HepG2 (cell line): ENCODE results near the gene C3orf18. TPM values are rescaled to one million over a fixed set of nuclear protein-coding genes. Genes with fewer than 3 reads are reported as not detected.

Experiments
- ATAC-seq: fragments of 200-7000 bp; cut with Tn5 transposase; 3 replicates; pipeline ENCODE4 v1.9.1; 2020; ENCODE audit warnings: mild to moderate bottlenecking, moderate library complexity
- BruUV-seq: library from RNA; stranded (reverse); fragments of 400-500 nt; replicated peaks from 2 replicates; lab custom pipeline; 2021; lab: Mats Ljungman, UMichigan
- CTCF ChIA-PET: fragments of 300-600 bp; formaldehyde crosslinking; extraction: SDS; loops from one replicate; lab custom pipeline; 2021; ENCODE audit warnings: low total read pairs, inconsistent platforms, low intra/inter-chr PET ratio; lab: Yijun Ruan, JAX
- POLR2A ChIA-PET: fragments of 350-600 bp; sonication (Branson Sonifier 250); formaldehyde crosslinking; loops from one replicate; lab custom pipeline; 2020; ENCODE audit warnings: antibody characterized with exemption, inconsistent platforms; lab: Yijun Ruan, JAX
- DNase-seq: peaks from one replicate; pipeline ENCODE4 v3.0.0-alpha.2; 2015; ENCODE audit warnings: low spot score
- FAIRE-seq: peaks from 3 replicates; lab custom pipeline; 2011; peaks lifted over from hg19 to GRCh38; lab: Jason Lieb, UNC
- H2AFZ ChIP-seq: one replicate; pipeline ENCODE4 v1.6.1; 2011; ENCODE audit warnings: low read length, inconsistent platforms
- H3K27ac ChIP-seq: fragments of 300-600 bp; 3 replicates; pipeline ENCODE4 v1.8.0; 2011; ENCODE audit warnings: mixed run types, mild to moderate bottlenecking, mixed read lengths, low read length, inconsistent platforms; ENCODE audit not compliant: insufficient read depth; ENCODE audit errors: extremely low read length
- H3K27me3 ChIP-seq, 2 experiments: fragments of 200-600 bp in 1 of 2; 2 replicates in 1 of 2; 3 replicates in 1 of 2; pipeline versions ENCODE4 v1.6.0 to v1.8.0; 2011; ENCODE audit warnings: low read length in 2 of 2, mild to moderate bottlenecking in 2 of 2, moderate library complexity in 2 of 2, inconsistent platforms in 1 of 2; ENCODE audit not compliant: insufficient read depth in 2 of 2, control insufficient read depth in 1 of 2
- H3K36me3 ChIP-seq, 2 experiments: fragments of 200-600 bp in 1 of 2; replicated peaks in 1 of 2; 2 replicates in 1 of 2; 3 replicates in 1 of 2; pipeline versions ENCODE4 v1.5.1 to v1.8.0; 2011; ENCODE audit warnings: low read length in 2 of 2, inconsistent platforms in 1 of 2; ENCODE audit not compliant: insufficient read depth in 2 of 2, control insufficient read depth in 1 of 2
- H3K4me1 ChIP-seq: 2 replicates; pipeline ENCODE4 v1.5.1; 2012; ENCODE audit warnings: low read length, inconsistent platforms; ENCODE audit not compliant: insufficient read depth
- H3K4me2 ChIP-seq: 2 replicates; pipeline ENCODE4 v1.6.0; 2011; ENCODE audit warnings: low read depth, low read length, inconsistent platforms
- H3K4me3 ChIP-seq, 3 experiments: fragments of 200-600 bp in 1 of 3; sonication (generic), shearing (Covaris generic) in 1 of 3; replicated peaks in 1 of 3; 2 replicates each; pipeline ENCODE4 v1.5.1; 2011 to 2016; ENCODE audit warnings: low read length in 3 of 3, inconsistent platforms in 2 of 3, low read depth in 2 of 3, mild to moderate bottlenecking in 2 of 3, control low read depth in 1 of 3, mixed read lengths in 1 of 3; ENCODE audit not compliant: insufficient read depth in 1 of 3
- H3K79me2 ChIP-seq: one replicate; pipeline ENCODE4 v1.6.1; 2011; ENCODE audit warnings: low read length, inconsistent platforms; ENCODE audit not compliant: insufficient read depth
- H3K9ac ChIP-seq: 2 replicates; pipeline ENCODE4 v1.6.0; 2011; ENCODE audit warnings: mild to moderate bottlenecking, low read depth, low read length, inconsistent platforms; ENCODE audit not compliant: insufficient read depth
- H3K9me3 ChIP-seq: 2 replicates; pipeline ENCODE4 v1.5.1; 2012; ENCODE audit warnings: mild to moderate bottlenecking, low read length
- H4K20me1 ChIP-seq: 2 replicates; pipeline ENCODE4 v1.6.0; 2011; ENCODE audit warnings: inconsistent platforms, mild to moderate bottlenecking, low read length, moderate library complexity; ENCODE audit not compliant: insufficient read depth
- AKNA ChIP-seq: sonication (generic); formaldehyde crosslinking; IDR thresholded peaks from 2 replicates; pipeline ENCODE4 v1.4.0; 2020; ENCODE audit warnings: missing genetic modification reagents, borderline replicate concordance
- BRF2 ChIP-seq: sonication (generic); formaldehyde crosslinking; IDR thresholded peaks from 2 replicates; pipeline ENCODE4 v1.8.1; 2022; ENCODE audit warnings: mild to moderate bottlenecking, missing genetic modification reagents
- HES4 ChIP-seq: sonication (generic); formaldehyde crosslinking; IDR thresholded peaks from 2 replicates; pipeline ENCODE4 v1.9.0; 2021; ENCODE audit warnings: mild to moderate bottlenecking, missing genetic modification reagents, borderline replicate concordance
- IKZF1 ChIP-seq: fragments of 450-650 bp; IDR thresholded peaks from 2 replicates; pipeline ENCODE4 v1.7.1; 2016
- PITX1 ChIP-seq: sonication (generic); formaldehyde crosslinking; IDR thresholded peaks from 2 replicates; pipeline ENCODE4 v1.5.1; 2020; ENCODE audit warnings: mild to moderate bottlenecking, missing genetic modification reagents
- ZNF44 ChIP-seq: sonication (generic); formaldehyde crosslinking; IDR thresholded peaks from 2 replicates; pipeline ENCODE4 v1.5.1; 2020; ENCODE audit warnings: mild to moderate bottlenecking, missing genetic modification reagents
- WGBS: methylation state at CpG from one replicate; pipeline ENCODE4 v1.1.6; 2017; ENCODE audit warnings: low lambda C conversion rate; 5-methylcytosine and 5-hydroxymethylcytosine counted together
- in situ Hi-C: cut with HindIII; loops from 2 replicates; pipeline ENCODE4 v1.10.0; 2017; ENCODE audit warnings: low pct_unique_long_range_greater_than_20kb; ENCODE audit not compliant: extremely low pct_ligation_motif_present
- intact Hi-C: fragments of 100-400 bp; cut with micrococcal nuclease; formaldehyde crosslinking; loops from one replicate; pipeline ENCODE4 v1.10.0; 2022; ENCODE audit not compliant: unreplicated experiment
- polyA plus RNA-seq, 8 experiments: library from polyadenylated mRNA; depleted of rRNA in 3 of 8; stranded (reverse) in 7 of 8; unstranded in 1 of 8; fragments of >200 nt; fragmentation: Illumina TruSeq in 4 of 8; extraction: Trizol in 4 of 8; gene quantifications; 2 replicates each; pipeline versions ENCODE4 v1.2.1 to v1.2.3, GENCODE V29; 2011 to 2016; ENCODE audit warnings: low read depth in 4 of 8, missing spikeins in 1 of 8, mixed read lengths in 1 of 8; ENCODE audit not compliant: insufficient read depth in 1 of 8
- total RNA-seq, 5 experiments: library from RNA; depleted of rRNA; stranded (reverse); fragments of >200 nt; fragmentation: Illumina TruSeq; extraction: Trizol; gene quantifications; 2 replicates each; pipeline ENCODE4 v1.2.3, GENCODE V29; 2016; ENCODE audit warnings: low read depth in 1 of 5

C3orf18 gene
- total and polyA plus RNA-seq, 2 of the 13 experiments (the other 11 are each of a cell fraction or from before 2014, with no cell fraction given) = 1.6 to 4.8 TPM

GRCh38 chr3:50612234-50612882, 44.8 kb upstream of the C3orf18 start:
- H3K4me1 ChIP-seq = peaks cover 44% of the 10 kb centered on the region
- H3K9me3 ChIP-seq = no peaks in the 10 kb centered on the region
- CTCF ChIA-PET = interaction anchor here (8.0 kb wide), 1 partner anchor 41 kb away, joined by 182 read pairs; the partner anchor contains the start of gene HEMK1
- no peaks in the 10 kb centered on the region for H4K20me1 ChIP-seq
- in situ Hi-C loops = loop anchor here (5.0 kb wide), 1 partner anchor 40 kb away; no protein-coding TSS in a partner anchor
- H3K9ac ChIP-seq = 0 out of 2 replicates have a peak overlapping the region, but pooled peaks have one; percentile 6
- ATAC-seq (no peak), DNase-seq (no peak), FAIRE-seq (no peak)
- no TSS peak for BruUV-seq
- intact Hi-C loops = loop anchor here (10.0 kb wide), 1 partner anchor 352 kb away; no protein-coding TSS in a partner anchor
- H3K79me2 ChIP-seq = no peaks in the 10 kb centered on the region
- POLR2A ChIA-PET = interaction anchor here (0.8 to 4.5 kb wide), 16 partner anchors 10 to 1059 kb away, joined by 3 to 101 read pairs (median 6); partner anchors contain the start of genes C3orf18, DCAF1, HEMK1 and MANF
- H3K27me3 ChIP-seq = peaks cover 0 to 10% of the 10 kb centered on the region in 2 experiments; a peak in 1 of 5 replicates
- no peak overlapping the region for H2AFZ ChIP-seq
- H3K4me2 ChIP-seq = peak overlapping the region; percentile 83
- 4% methylated on average over 22 of the region's 29 CpGs for WGBS
- no peak overlapping the region for H3K27ac ChIP-seq
- peaks cover 0 to 2% of the 10 kb centered on the region in 2 experiments; a peak in 1 of 5 replicates for H3K36me3 ChIP-seq
- TF ChIP-seq BRF2 (CRISPR knock-in tag) (0 out of 2 replicates have a peak, but pooled peaks have one; percentile 10), AKNA (CRISPR knock-in tag) (no peak), IKZF1 (no peak), HES4 (CRISPR knock-in tag) (0 out of 2 replicates have a peak, but pooled peaks have one; percentile 13), ZNF44 (CRISPR knock-in tag) (0 out of 2 replicates have a peak, but pooled peaks have one; percentile 15), PITX1 (CRISPR knock-in tag) (no peak)
- H3K4me3 ChIP-seq = peak overlapping the region; percentile 29 to 76 (median 47); a peak in 5 of 6 replicates
